Tibial nerve (tissue), 4 donors: ENCODE results near the gene OR2T8.

Source experiments
- CTCF ChIP-seq, 5 experiments: fragments of 200-600 bp in 3 of 5; fragments of 450-650 bp in 2 of 5; sonication (generic) in 3 of 5; IDR thresholded peaks; one replicate each; pipeline ENCODE4 v1.5.1; 2016 to 2019; ENCODE audit warnings: antibody characterized with exemption in 5 of 5, mild to moderate bottlenecking in 3 of 5, moderate library complexity in 2 of 5
- EP300 ChIP-seq, 2 donors: sonication (generic); formaldehyde crosslinking; IDR thresholded peaks; one replicate each; pipeline ENCODE4 v1.6.1; 2017; ENCODE audit warnings: antibody characterized with exemption in 2 of 2, mild to moderate bottlenecking in 1 of 2
- POLR2A ChIP-seq, 2 donors: fragments of 450-650 bp; IDR thresholded peaks; one replicate each; pipeline ENCODE4 v1.6.1; 2017; ENCODE audit warnings: antibody characterized with exemption in 2 of 2, mild to moderate bottlenecking in 2 of 2, moderate library complexity in 2 of 2

- TF ChIP-seq CTCF (IDR thresholded peaks at IDR 0.05) (no peak), EP300 (IDR thresholded peaks at IDR 0.05) (no peak), POLR2A (IDR thresholded peaks at IDR 0.05) (no peak)
These were observed 14.9 kb upstream of the OR2T8 start for GRCh38 chr1:247905181-247905580.
